Stimulated activated CD4-positive, alpha-beta T cell treated with anti-CD3 and anti-CD28 coated beads, Interleukin-12 subunit alpha, Interleukin-12 subunit beta, amount 100 ng/mL, for 24 hours (primary cell): ENCODE measurements around the gene CHRNE.

ENCODE experiments used
- DNase-seq, 2 experiments: peaks; one replicate each; pipeline ENCODE4 v3.0.0-alpha.2; 2020; ENCODE audit warnings: low read depth in 2 of 2

The CHRNE gene

DNA sequence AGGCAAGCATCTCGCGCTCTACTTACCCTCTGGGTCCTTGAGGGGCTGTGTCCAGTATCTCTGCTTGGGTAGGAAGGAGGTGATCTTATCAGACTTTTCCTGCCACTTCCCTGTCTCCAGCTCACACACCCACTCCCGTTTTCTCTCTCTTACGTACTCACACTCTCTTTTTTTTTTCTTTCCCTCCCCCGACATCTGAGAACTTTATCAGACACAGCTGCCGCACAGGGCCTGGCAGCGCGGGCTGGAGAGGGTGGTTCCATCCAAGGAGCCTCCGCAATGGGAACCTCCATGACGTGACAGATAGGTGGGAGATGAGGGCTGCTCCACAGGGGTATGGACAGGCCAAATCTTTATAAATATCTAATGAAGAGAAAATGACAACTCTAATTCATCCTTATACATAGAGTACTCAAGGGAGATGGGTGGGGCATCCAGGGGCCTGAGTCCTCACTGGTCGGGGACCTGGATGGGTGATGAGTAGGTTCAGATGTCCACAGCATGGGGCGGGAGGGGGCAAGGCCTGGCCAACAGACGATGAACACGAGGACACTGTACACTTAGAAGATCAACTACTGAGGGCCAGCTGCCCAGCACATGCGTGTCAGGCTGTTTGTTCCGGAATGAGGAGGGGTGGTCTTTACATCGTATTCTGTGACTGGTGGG is 46.5 kb downstream of the CHRNE start:
- no peak for DNase-seq

DNA sequence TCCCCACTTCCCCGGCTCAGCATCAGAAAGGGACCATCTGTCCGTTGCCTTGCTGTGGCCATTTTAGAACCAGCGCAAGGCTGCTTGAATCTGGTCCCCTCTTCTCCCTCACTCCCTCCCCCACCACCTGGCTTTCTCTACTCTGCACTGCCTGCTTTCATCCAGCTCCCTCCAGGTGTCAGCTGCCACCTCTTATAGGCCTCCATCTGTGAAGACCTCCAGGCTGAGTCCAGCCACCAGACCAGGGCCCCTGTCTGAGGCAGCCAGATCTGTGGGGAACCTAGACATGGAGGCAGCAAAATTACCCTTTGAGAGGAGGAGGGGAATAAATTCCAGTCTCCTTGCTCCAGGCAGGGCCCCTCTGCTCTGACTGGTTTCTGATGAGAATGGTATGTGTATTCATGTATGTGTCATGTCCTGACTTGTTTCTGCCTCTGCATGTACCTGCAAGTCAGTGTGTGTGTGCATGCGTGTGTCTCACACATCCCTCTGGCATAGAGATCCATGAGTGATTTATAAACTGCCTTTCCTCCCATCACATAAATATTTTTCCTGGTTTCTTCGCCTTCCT is 48.7 kb downstream of the CHRNE start:
- no peak for DNase-seq

DNA sequence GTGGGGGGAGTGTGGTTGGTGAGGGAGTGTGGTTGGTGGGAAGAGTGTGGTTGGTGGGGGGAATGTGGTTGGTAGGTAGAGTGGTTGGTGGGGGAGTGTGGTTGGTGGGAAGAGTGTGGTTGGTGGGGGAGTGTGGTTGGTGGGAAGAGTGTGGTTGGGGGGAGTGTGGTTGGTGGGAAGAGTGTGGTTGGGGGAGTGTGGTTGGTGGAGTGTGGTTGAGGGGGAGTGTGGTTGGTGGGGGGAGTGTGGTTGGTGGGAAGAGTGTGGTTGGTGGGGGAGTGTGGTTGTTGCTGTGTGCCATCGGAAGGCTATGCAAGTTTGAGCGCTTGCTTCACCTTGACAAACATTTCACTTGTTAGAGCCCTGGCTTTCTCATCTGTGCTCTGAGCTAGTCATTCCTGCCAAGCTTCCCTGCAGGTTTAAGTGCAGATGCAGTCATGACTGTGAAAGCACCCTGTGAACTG is 49.7 kb downstream of the CHRNE start:
- DNase-seq = no peak

DNA sequence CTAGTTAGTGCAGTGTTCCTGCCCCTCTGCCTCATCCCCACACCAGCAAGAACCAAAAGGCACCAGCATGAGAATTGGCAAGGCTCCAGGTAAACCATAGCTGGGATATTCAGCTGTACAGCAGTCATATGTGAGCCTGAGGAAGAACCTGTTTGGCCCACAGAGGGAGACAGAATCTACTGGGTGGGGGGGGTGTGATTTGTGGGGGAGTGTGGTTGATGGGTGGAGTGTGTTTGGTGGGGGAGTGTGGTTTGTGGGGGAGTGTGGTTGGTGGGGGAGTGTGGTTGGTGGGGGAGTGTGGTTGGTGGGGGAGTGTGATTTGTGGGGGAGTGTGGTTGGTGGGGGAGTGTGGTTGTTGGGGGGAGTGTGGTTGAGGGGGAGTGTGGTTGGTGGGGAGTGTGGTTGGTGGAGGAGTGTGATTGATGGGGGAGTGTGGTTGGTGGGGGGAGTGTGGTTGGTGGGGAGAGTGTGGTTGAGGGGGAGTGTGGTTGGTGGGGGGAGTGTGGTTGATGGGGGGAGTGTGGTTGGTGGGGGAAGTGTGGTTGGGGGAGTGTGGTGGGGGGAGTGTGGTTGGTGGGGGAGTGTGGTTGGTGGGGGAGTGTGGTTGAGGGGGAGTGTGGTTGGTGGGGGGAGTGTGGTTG is 50.2 kb downstream of the CHRNE start:
- DNase-seq = no peak

DNA sequence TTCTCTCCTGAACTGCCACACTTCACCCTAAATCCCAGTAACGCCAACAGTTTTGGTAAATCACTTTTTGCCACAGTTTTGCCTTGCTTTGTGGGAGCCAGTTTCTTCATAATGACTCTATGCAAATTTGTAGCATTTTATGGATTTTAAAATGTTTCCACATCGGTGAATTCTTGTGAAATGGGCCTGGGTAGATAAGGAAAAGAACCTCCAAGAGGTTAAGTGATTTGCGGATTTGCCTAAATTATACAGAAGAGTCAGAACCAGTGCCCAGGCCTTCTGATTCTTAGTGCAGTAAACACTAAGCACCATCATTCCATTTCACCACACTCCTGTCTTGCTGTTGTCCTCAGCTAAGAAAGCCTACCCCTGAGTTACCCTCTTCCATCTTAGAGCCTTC is 51.8 kb downstream of the CHRNE start:
- no peak for DNase-seq

DNA sequence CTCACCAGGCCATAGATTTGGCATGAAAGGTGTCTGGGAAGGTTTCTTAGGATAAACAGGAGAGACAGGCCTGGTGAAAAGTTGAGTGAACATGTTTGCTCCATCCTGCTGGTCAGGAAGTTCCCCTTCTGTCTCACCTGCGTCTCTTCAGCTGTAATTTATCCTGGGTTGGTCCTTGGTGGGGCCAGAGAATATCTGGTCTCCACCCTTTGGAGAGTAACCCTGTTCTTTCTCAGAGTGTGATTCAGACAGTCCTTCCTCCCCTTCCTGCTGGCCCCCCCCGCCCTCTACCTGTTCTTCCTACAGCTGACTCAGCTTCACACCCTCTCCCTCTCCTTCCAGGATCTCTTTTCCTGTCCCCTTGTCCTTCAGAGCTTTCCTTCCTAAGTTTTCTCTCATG is 52.7 kb downstream of the CHRNE start:
- no peak for DNase-seq

DNA sequence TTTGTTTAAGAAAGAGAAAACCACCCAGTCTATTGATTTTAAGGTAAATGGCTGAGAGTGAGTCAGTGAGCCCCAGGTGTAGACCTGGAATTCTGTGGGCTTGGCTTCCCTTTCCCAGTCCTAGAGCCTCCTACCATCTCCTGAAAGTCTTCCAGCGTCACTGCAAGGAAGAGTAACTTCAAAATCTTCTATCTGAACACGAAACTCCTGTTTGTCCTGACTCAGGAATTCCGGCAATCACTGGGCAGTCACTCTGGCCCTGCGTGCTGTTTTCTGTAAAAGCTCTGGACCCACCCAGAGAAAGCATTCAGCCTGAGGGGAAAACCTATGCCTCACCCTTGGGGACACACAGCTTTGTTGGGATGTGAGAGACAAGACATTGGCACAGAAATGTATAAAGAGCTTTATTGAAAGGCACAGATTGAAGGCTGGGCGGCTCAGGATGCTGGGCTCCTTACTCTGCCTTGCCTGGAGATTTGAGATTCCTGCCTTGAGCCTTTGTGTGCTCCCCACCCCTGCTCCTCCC is 53.8 kb downstream of the CHRNE start:
- no peak for DNase-seq
